ENCODE measurements around the gene ALPL. TPM values are rescaled to one million over a fixed set of nuclear protein-coding genes. Genes with fewer than 3 reads are reported as not detected.

Gene ALPL
- total and polyA plus RNA-seq, 4 experiments from 2014 or later, result not detected

DNA sequence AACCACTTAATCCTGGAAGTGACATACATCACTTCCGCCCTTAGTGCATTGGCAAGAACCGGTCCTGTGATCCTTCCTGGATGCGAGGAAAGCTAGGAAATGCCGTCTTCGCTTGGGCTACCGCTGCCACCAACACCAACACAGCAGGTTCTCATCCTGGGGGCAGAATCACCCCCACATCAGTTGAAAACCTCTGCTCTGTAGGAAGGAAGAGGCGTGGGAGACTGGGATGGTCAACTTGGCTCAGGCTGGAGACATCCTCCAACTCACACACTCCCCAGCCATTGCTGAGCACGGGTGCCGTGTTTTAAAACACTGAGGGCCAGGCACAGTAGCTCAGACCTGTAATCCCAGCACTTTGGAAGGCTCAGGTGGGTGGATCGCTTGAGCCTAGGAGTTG, 74.9 kb downstream of the ALPL start:
- DNase-seq, result no peak
- no peaks in the 10 kb centered on the region for H3K9me3 ChIP-seq (ENCODE audit: control insufficient read depth in 1 of 2, low read length in 2 of 2)
- H3K27ac ChIP-seq (ENCODE audit: low read depth, low read length), result no peak overlapping the region
- intact Hi-C loops (cut with micrococcal nuclease), result no loop called here
- Mint-ChIP-seq H3K4me1 (no peaks in the 10 kb centered on the region), H3K27ac (no peak overlapping the region), H3K4me3 (no peak overlapping the region), H3K36me3 (no peaks in the 10 kb centered on the region), H3K9me3 (no peaks in the 10 kb centered on the region), H3K27me3 (peaks cover 14 to 15% of the 10 kb centered on the region in 2 donors)
- H3K36me3 ChIP-seq (ENCODE audit: insufficient read depth, low read length), result no peaks in the 10 kb centered on the region
- H3K4me3 ChIP-seq (ENCODE audit: low read length in 2 of 2), result no peak overlapping the region
- CTCF ChIA-PET (ENCODE audit: partially characterized antibody), result no interaction called here
- no peaks in the 10 kb centered on the region for H3K4me1 ChIP-seq (ENCODE audit: insufficient read depth, low read length)
- no peaks in the 10 kb centered on the region for H3K27me3 ChIP-seq (ENCODE audit: insufficient read depth, low read length)
- POLR2A ChIA-PET (ENCODE audit: partially characterized antibody), result no interaction called here

DNA sequence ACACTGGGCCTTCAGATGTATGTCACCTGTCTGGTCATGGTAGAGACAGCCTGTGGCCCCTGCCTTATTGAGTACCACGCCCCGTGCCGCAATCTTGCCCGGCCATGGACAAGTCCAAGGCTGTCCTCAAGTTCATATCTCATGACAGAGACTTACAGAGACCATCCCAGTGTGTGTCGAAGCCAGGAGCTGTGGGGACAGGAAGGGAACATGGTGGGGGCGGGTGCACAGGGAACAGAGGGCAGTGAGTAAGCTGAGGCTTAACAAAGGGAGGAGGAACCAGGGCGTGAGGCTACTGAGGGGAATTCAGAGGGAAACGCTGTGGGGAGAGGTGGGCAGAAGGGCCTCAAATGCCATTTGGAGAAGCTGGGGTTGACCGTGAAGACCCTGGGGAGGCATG, 75.8 kb downstream of the ALPL start:
- Mint-ChIP-seq H3K4me1 (no peaks in the 10 kb centered on the region), H3K4me3 (no peak overlapping the region), H3K36me3 (no peaks in the 10 kb centered on the region), H3K9me3 (no peaks in the 10 kb centered on the region), H3K27me3 (peaks cover 15 to 17% of the 10 kb centered on the region in 2 donors), H3K27ac (no peak overlapping the region)
- ChIA-PET CTCF (ENCODE audit: partially characterized antibody) (no interaction called here), POLR2A (ENCODE audit: partially characterized antibody) (no interaction called here)
- H3K9me3 ChIP-seq (ENCODE audit: control insufficient read depth in 1 of 2, low read length in 2 of 2), result no peaks in the 10 kb centered on the region
- no peak overlapping the region for H3K4me3 ChIP-seq (ENCODE audit: low read length in 2 of 2)
- intact Hi-C loops (cut with micrococcal nuclease), result no loop called here
- no peaks in the 10 kb centered on the region for H3K36me3 ChIP-seq (ENCODE audit: insufficient read depth, low read length)
- no peaks in the 10 kb centered on the region for H3K27me3 ChIP-seq (ENCODE audit: insufficient read depth, low read length)
- no peak overlapping the region for H3K27ac ChIP-seq (ENCODE audit: low read depth, low read length)
- DNase-seq, result no peak
- H3K4me1 ChIP-seq (ENCODE audit: insufficient read depth, low read length), result no peaks in the 10 kb centered on the region

DNA sequence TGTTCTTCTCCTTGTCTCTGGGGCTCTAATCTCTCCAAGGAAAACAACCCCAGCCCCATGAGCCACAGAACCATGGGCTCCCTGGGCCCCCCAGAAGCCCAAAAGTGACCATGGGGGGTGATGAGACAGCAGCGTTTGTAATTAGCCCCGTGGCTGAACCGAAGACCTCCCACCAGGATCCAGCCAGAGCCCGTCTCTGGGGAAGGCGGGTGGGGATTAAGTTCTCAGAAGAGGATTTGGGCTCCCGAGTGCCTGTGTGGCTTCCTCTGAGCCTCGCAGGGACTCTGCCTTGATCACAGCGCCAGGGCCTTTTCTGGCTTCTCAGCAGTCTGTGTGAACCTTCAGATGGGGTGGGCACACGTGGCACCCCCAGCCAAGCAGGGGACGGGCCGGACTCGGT, 77.0 kb downstream of the ALPL start:
- Histone ChIP-seq H3K27me3 (ENCODE audit: insufficient read depth, low read length) (no peaks in the 10 kb centered on the region), H3K4me3 (ENCODE audit: low read length in 2 of 2) (no peak overlapping the region), H3K4me1 (ENCODE audit: insufficient read depth, low read length) (no peaks in the 10 kb centered on the region), H3K9me3 (ENCODE audit: control insufficient read depth in 1 of 2, low read length in 2 of 2) (no peaks in the 10 kb centered on the region), H3K36me3 (ENCODE audit: insufficient read depth, low read length) (no peaks in the 10 kb centered on the region), H3K27ac (ENCODE audit: low read depth, low read length) (no peak overlapping the region)
- CTCF ChIA-PET (ENCODE audit: partially characterized antibody), result no interaction called here
- H3K9me3 Mint-ChIP-seq, result no peaks in the 10 kb centered on the region
- peaks cover 15 to 17% of the 10 kb centered on the region in 2 donors for H3K27me3 Mint-ChIP-seq
- no peaks in the 10 kb centered on the region for H3K36me3 Mint-ChIP-seq
- H3K4me1 Mint-ChIP-seq, result no peaks in the 10 kb centered on the region
- no peak overlapping the region for H3K27ac Mint-ChIP-seq
- H3K4me3 Mint-ChIP-seq, result no peak overlapping the region
- intact Hi-C loops (cut with micrococcal nuclease), result no loop called here
- DNase-seq, result no peak
- POLR2A ChIA-PET (ENCODE audit: partially characterized antibody), result no interaction called here

DNA sequence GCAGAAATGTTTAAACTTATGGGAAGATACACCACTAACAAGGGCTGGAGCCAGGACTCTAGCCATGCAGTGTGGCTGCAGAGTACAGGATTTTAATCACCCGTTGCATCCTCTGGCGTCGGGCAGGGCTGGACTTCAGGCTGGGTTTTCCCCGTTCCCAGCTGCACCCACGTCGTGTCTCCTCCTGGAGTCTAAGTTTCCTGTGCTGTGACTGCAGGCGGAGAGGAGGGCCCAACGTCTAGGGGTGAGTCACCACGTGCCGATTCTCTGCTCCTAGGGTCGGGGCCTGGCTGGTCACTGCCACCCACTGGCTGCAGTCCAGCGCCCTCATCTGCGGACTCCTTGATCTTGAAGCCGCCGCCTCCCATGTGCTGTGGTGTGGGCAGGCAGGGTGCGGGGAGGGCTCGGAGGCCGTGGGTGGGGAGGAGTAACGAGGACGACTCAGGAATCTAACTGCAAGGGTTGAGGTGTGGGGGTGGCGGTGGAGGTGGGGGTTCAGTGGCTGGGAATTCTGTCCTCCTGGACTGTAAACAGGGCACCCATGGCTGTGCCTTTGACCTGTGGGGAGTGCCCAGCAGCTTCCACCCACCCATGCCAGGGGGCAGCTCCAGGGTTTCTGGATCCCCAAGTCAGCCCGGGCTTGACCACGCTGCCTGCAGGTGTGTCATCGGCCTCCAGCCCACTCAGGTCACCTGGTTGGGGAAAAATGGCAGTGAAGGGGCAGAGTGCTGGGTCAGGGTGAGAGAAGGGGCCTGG, 77.8 kb downstream of the ALPL start:
- Mint-ChIP-seq H3K27ac (no peak overlapping the region), H3K9me3 (no peaks in the 10 kb centered on the region), H3K27me3 (peaks cover 14 to 15% of the 10 kb centered on the region in 2 donors), H3K36me3 (no peaks in the 10 kb centered on the region), H3K4me1 (no peaks in the 10 kb centered on the region), H3K4me3 (no peak overlapping the region)
- DNase-seq, result no peak
- POLR2A ChIA-PET (ENCODE audit: partially characterized antibody), result no interaction called here
- Histone ChIP-seq H3K4me1 (ENCODE audit: insufficient read depth, low read length) (no peaks in the 10 kb centered on the region), H3K9me3 (ENCODE audit: control insufficient read depth in 1 of 2, low read length in 2 of 2) (no peaks in the 10 kb centered on the region), H3K4me3 (ENCODE audit: low read length in 2 of 2) (no peak overlapping the region), H3K27me3 (ENCODE audit: insufficient read depth, low read length) (no peaks in the 10 kb centered on the region), H3K36me3 (ENCODE audit: insufficient read depth, low read length) (no peaks in the 10 kb centered on the region), H3K27ac (ENCODE audit: low read depth, low read length) (no peak overlapping the region)
- intact Hi-C loops (cut with micrococcal nuclease), result no loop called here
- CTCF ChIA-PET (ENCODE audit: partially characterized antibody), result no interaction called here

DNA sequence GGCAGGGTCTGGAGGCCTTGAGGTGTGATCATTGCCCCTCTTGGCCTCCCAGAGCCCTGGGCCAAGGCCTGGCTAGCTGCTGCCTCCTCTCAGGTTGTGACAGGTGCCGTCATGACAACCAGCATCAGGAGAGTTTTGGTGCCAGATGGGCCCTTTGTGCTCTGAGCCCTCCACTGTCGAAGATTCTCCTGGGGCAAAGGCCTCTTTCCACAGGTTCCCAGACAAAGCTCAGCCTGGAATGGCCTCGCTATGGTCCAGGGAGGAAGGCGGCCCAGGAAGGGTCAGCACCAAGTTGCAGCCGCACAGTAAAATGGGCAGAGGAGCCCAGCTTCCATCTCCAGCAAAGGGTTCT, 78.4 kb downstream of the ALPL start:
- Mint-ChIP-seq H3K27ac (no peak overlapping the region), H3K9me3 (no peaks in the 10 kb centered on the region), H3K4me3 (no peak overlapping the region), H3K27me3 (peaks cover 14 to 15% of the 10 kb centered on the region in 2 donors), H3K4me1 (no peaks in the 10 kb centered on the region), H3K36me3 (no peaks in the 10 kb centered on the region)
- no peaks in the 10 kb centered on the region for H3K36me3 ChIP-seq (ENCODE audit: insufficient read depth, low read length)
- no peak overlapping the region for H3K4me3 ChIP-seq (ENCODE audit: low read length in 2 of 2)
- no peaks in the 10 kb centered on the region for H3K9me3 ChIP-seq (ENCODE audit: control insufficient read depth in 1 of 2, low read length in 2 of 2)
- ChIA-PET CTCF (ENCODE audit: partially characterized antibody) (no interaction called here), POLR2A (ENCODE audit: partially characterized antibody) (no interaction called here)
- intact Hi-C loops (cut with micrococcal nuclease), result no loop called here
- no peaks in the 10 kb centered on the region for H3K27me3 ChIP-seq (ENCODE audit: insufficient read depth, low read length)
- no peak overlapping the region for H3K27ac ChIP-seq (ENCODE audit: low read depth, low read length)
- H3K4me1 ChIP-seq (ENCODE audit: insufficient read depth, low read length), result no peaks in the 10 kb centered on the region
- no peak for DNase-seq

DNA sequence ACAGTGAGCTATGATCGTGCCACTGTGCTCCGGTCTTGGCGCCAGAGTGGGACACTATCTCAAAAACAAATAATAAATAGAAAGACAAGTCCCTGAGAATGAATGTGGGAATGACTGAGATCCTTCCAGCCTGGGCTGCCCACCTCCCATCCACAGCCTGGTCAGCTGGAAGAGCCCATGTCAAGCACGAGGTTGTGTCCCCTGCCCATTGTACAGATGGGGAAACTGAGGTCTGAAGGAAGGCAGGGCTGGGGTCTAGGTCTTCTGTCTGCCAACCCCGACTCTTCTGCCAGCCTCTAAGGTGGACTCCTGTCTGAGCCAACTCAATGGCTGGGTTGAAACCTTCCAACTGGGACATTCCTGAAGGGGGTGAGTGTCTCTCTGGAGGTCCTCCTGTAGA, 80.4 kb downstream of the ALPL start:
- H3K27ac Mint-ChIP-seq, result no peak overlapping the region
- intact Hi-C loops (cut with micrococcal nuclease), result no loop called here
- no peaks in the 10 kb centered on the region for H3K9me3 Mint-ChIP-seq
- H3K4me3 ChIP-seq (ENCODE audit: low read length in 2 of 2), result no peak overlapping the region
- peaks cover 13 to 14% of the 10 kb centered on the region in 2 donors for H3K27me3 Mint-ChIP-seq
- no peaks in the 10 kb centered on the region for H3K36me3 Mint-ChIP-seq
- no peak overlapping the region for H3K4me3 Mint-ChIP-seq
- DNase-seq, result no peak
- no peaks in the 10 kb centered on the region for H3K27me3 ChIP-seq (ENCODE audit: insufficient read depth, low read length)
- no peaks in the 10 kb centered on the region for H3K4me1 ChIP-seq (ENCODE audit: insufficient read depth, low read length)
- H3K27ac ChIP-seq (ENCODE audit: low read depth, low read length), result no peak overlapping the region
- ChIA-PET POLR2A (ENCODE audit: partially characterized antibody) (no interaction called here), CTCF (ENCODE audit: partially characterized antibody) (no interaction called here)
- no peaks in the 10 kb centered on the region for H3K9me3 ChIP-seq (ENCODE audit: control insufficient read depth in 1 of 2, low read length in 2 of 2)
- H3K36me3 ChIP-seq (ENCODE audit: insufficient read depth, low read length), result no peaks in the 10 kb centered on the region
- no peaks in the 10 kb centered on the region for H3K4me1 Mint-ChIP-seq

DNA sequence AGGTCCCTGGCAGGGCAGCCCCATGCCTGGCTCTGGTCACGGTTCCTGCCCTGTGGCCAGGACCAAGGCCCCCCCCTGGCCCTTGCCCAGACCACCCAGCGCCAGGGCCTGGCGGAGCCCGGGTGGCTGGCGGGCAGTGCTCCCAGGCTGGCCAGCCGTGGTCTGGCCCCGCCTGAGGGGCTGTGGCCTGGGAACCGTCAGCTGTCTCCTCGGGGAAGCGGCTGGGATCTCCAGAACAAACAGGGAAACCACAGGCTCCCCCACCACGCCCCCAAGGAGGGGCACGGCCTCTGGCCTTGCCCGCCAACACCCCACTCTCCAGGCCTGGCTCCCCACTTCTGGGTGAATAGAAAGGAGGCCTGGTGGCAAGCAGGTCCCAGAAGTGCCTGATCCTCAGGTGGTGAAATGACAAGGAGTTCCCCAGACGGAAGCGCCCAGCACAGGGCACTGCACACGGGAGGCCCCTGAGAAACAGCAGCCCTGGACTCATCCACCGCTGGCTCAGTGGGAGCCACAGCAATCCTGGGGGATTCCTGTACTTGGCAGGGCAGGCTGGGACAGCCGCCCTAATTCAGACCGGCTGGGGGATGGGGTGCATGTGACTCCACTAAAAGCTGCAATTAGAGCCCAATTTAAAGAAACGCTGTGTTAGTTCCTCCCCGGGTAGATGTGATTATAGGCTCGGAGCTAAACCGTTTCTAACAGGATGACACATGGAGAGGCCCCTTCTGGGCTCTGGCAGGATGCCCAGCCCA, 81.1 kb downstream of the ALPL start:
- H3K27ac Mint-ChIP-seq, result no peak overlapping the region
- Histone ChIP-seq H3K36me3 (ENCODE audit: insufficient read depth, low read length) (no peaks in the 10 kb centered on the region), H3K27me3 (ENCODE audit: insufficient read depth, low read length) (no peaks in the 10 kb centered on the region), H3K4me1 (ENCODE audit: insufficient read depth, low read length) (no peaks in the 10 kb centered on the region), H3K9me3 (ENCODE audit: control insufficient read depth in 1 of 2, low read length in 2 of 2) (no peaks in the 10 kb centered on the region), H3K4me3 (ENCODE audit: low read length in 2 of 2) (no peak overlapping the region), H3K27ac (ENCODE audit: low read depth, low read length) (no peak overlapping the region)
- no peak overlapping the region for H3K4me3 Mint-ChIP-seq
- no peaks in the 10 kb centered on the region for H3K36me3 Mint-ChIP-seq
- ChIA-PET CTCF (ENCODE audit: partially characterized antibody) (no interaction called here), POLR2A (ENCODE audit: partially characterized antibody) (no interaction called here)
- peaks cover 9 to 10% of the 10 kb centered on the region in 2 donors for H3K27me3 Mint-ChIP-seq
- H3K9me3 Mint-ChIP-seq, result no peaks in the 10 kb centered on the region
- no peak for DNase-seq
- H3K4me1 Mint-ChIP-seq, result no peaks in the 10 kb centered on the region
- intact Hi-C loops (cut with micrococcal nuclease), result no loop called here
